NB4 (cell line): ENCODE results near the gene PDHX.
"Not testable (repeated sequence)": the region's sequence is repeated elsewhere in the genome, so short reads cannot be mapped to it uniquely, and the experiment has no call there.

Source experiments
- DNase-seq: peaks from one replicate; pipeline ENCODE4 v3.0.0; 2010; ENCODE audit warnings: low read depth
- H3K4me3 ChIP-seq: one replicate; pipeline ENCODE4 v1.5.1; 2011; ENCODE audit warnings: mild to moderate bottlenecking, low read depth, low read length, moderate library complexity
- CTCF ChIP-seq: IDR thresholded peaks from one replicate; pipeline ENCODE4 v1.5.1; 2012; ENCODE audit warnings: low read depth, low read length
- MAX ChIP-seq: IDR thresholded peaks from 2 replicates; pipeline ENCODE4 v1.6.1; 2011; ENCODE audit warnings: low read depth, low read length
- MYC ChIP-seq: IDR thresholded peaks from 2 replicates; pipeline ENCODE4 v1.6.1; 2011; ENCODE audit warnings: low read depth, low read length
- POLR2A ChIP-seq: IDR thresholded peaks from 2 replicates; pipeline ENCODE4 v1.6.1; 2011; ENCODE audit warnings: mild to moderate bottlenecking; ENCODE audit not compliant: insufficient read length; ENCODE audit errors: extremely low read depth

Gene PDHX

GRCh38 chr11:35014346-35014745, 97.9 kb downstream of the PDHX start:
- no peak for TF ChIP-seq MAX
- no peak for TF ChIP-seq CTCF
- no peak for TF ChIP-seq MYC
- TF ChIP-seq POLR2A = no peak
- no peak overlapping the region for H3K4me3 ChIP-seq
- no peak for DNase-seq

- no peak for DNase-seq
- H3K4me3 ChIP-seq = no peak overlapping the region
- TF ChIP-seq MYC (no peak), CTCF (no peak), POLR2A (no peak), MAX (no peak)
Observed at GRCh38 chr11:35015621-35016387, 99.4 kb downstream of the PDHX start.

GRCh38 chr11:35016916-35017315, 100.5 kb downstream of the PDHX start:
- DNase-seq = no peak
- H3K4me3 ChIP-seq = no peak overlapping the region
- no peak for TF ChIP-seq MYC
- no peak for TF ChIP-seq POLR2A
- no peak for TF ChIP-seq MAX
- TF ChIP-seq CTCF = no peak

GRCh38 chr11:35017528-35018342, 101.3 kb downstream of the PDHX start:
- TF ChIP-seq MYC (no peak), CTCF (no peak), MAX (no peak), POLR2A (no peak)
- H3K4me3 ChIP-seq = no peak overlapping the region
- no peak for DNase-seq

- TF ChIP-seq MYC (no peak), POLR2A (no peak), MAX (no peak), CTCF (no peak)
- no peak for DNase-seq
- no peak overlapping the region for H3K4me3 ChIP-seq
Observed at GRCh38 chr11:35021589-35021988, 105.2 kb downstream of the PDHX start.

GRCh38 chr11:35023940-35024339, 107.5 kb downstream of the PDHX start:
- not testable (repeated sequence) for H3K4me3 ChIP-seq, DNase-seq

- not testable (repeated sequence) for DNase-seq
Observed at GRCh38 chr11:35028007-35028406, 111.6 kb downstream of the PDHX start.

More at GRCh38 chr11:35028007-35028406, 111.6 kb downstream of the PDHX start:
- H3K4me3 ChIP-seq = not testable (repeated sequence)
